GM12878 (cell line): Measurements from ENCODE around the gene SLC4A2.

Experiments
- ETV6 ChIP-seq, 2 experiments: fragments of 450-650 bp in 1 of 2; IDR thresholded peaks in 1 of 2; conservative IDR thresholded peaks in 1 of 2; 2 replicates each; pipeline ENCODE4 v1.6.1; 2014; ENCODE audit warnings: antibody characterized with exemption in 1 of 2, borderline replicate concordance in 1 of 2, low read depth in 1 of 2, mild to moderate bottlenecking in 1 of 2, moderate library complexity in 1 of 2
- FOS ChIP-seq: IDR thresholded peaks from 3 replicates; pipeline ENCODE4 v1.6.1; 2011; ENCODE audit warnings: borderline replicate concordance; ENCODE audit not compliant: insufficient read length; ENCODE audit errors: extremely low read depth
- KAT2A ChIP-seq: conservative IDR thresholded peaks from 2 replicates; pipeline ENCODE4 v1.6.1; 2011; ENCODE audit warnings: low read depth, low read length; ENCODE audit not compliant: control insufficient read depth
- NRF1 ChIP-seq: conservative IDR thresholded peaks from 2 replicates; pipeline ENCODE4 v1.6.1; 2011; ENCODE audit warnings: mild to moderate bottlenecking, low read depth, low read length, improper control_type of control experiment
- SMC3 ChIP-seq: IDR thresholded peaks from 2 replicates; pipeline ENCODE4 v1.6.1; 2011; ENCODE audit warnings: low read length, improper control_type of control experiment, borderline replicate concordance
- TAF1 ChIP-seq: IDR thresholded peaks from 2 replicates; pipeline ENCODE4 v1.6.1; 2011; ENCODE audit warnings: mild to moderate bottlenecking, low read depth, low read length, borderline replicate concordance
- TF ChIP-seq, protein P1 (sequence below), 3 experiments: IDR thresholded peaks in 2 of 3; conservative IDR thresholded peaks in 1 of 3; 2 replicates each; pipeline ENCODE4 v1.5.1; 2011; ENCODE audit warnings: low read depth in 3 of 3, low read length in 3 of 3, mild to moderate bottlenecking in 3 of 3, control low read depth in 2 of 3, moderate library complexity in 2 of 3, inconsistent platforms in 1 of 3, mixed read lengths in 1 of 3; ENCODE audit not compliant: control insufficient read depth in 2 of 3, insufficient read depth in 1 of 3; ENCODE audit errors: extremely low read depth in 1 of 3
- TF ChIP-seq, protein P2 (sequence below): fragments of 450-650 bp; IDR thresholded peaks from 2 replicates; pipeline ENCODE4 v1.6.1; 2017; ENCODE audit warnings: mild to moderate bottlenecking, moderate library complexity

DNA sequence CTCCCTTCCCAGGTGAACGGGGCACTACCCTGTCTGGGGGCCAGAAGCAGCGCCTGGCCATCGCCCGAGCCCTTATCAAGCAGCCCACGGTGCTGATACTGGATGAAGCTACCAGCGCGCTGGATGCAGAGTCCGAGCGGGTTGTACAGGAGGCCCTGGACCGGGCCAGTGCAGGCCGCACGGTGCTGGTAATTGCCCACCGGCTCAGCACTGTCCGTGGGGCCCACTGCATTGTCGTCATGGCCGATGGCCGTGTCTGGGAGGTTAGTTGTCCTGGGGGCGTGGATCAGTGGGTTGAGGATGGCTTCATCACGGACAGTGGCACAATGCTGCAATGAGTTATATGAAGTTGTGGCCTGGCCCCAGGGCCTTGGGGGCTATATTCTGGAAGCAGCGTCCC is 15.4 kb upstream of the SLC4A2 start:
- TF ChIP-seq, protein P1, sequence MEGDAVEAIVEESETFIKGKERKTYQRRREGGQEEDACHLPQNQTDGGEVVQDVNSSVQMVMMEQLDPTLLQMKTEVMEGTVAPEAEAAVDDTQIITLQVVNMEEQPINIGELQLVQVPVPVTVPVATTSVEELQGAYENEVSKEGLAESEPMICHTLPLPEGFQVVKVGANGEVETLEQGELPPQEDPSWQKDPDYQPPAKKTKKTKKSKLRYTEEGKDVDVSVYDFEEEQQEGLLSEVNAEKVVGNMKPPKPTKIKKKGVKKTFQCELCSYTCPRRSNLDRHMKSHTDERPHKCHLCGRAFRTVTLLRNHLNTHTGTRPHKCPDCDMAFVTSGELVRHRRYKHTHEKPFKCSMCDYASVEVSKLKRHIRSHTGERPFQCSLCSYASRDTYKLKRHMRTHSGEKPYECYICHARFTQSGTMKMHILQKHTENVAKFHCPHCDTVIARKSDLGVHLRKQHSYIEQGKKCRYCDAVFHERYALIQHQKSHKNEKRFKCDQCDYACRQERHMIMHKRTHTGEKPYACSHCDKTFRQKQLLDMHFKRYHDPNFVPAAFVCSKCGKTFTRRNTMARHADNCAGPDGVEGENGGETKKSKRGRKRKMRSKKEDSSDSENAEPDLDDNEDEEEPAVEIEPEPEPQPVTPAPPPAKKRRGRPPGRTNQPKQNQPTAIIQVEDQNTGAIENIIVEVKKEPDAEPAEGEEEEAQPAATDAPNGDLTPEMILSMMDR (IDR thresholded peaks at IDR 0.05 in 2 of 3, conservative IDR thresholded peaks at IDR 0.05 in 1 of 3; ENCODE audit: control insufficient read depth in 2 of 3, extremely low read depth in 1 of 3, insufficient read depth in 1 of 3, low read depth in 3 of 3, low read length in 3 of 3): no peak
- no peak for TF ChIP-seq SMC3
- TF ChIP-seq, protein P2, sequence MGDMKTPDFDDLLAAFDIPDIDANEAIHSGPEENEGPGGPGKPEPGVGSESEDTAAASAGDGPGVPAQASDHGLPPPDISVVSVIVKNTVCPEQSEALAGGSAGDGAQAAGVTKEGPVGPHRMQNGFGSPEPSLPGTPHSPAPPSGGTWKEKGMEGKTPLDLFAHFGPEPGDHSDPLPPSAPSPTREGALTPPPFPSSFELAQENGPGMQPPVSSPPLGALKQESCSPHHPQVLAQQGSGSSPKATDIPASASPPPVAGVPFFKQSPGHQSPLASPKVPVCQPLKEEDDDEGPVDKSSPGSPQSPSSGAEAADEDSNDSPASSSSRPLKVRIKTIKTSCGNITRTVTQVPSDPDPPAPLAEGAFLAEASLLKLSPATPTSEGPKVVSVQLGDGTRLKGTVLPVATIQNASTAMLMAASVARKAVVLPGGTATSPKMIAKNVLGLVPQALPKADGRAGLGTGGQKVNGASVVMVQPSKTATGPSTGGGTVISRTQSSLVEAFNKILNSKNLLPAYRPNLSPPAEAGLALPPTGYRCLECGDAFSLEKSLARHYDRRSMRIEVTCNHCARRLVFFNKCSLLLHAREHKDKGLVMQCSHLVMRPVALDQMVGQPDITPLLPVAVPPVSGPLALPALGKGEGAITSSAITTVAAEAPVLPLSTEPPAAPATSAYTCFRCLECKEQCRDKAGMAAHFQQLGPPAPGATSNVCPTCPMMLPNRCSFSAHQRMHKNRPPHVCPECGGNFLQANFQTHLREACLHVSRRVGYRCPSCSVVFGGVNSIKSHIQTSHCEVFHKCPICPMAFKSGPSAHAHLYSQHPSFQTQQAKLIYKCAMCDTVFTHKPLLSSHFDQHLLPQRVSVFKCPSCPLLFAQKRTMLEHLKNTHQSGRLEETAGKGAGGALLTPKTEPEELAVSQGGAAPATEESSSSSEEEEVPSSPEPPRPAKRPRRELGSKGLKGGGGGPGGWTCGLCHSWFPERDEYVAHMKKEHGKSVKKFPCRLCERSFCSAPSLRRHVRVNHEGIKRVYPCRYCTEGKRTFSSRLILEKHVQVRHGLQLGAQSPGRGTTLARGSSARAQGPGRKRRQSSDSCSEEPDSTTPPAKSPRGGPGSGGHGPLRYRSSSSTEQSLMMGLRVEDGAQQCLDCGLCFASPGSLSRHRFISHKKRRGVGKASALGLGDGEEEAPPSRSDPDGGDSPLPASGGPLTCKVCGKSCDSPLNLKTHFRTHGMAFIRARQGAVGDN: no peak
- no peak for TF ChIP-seq NRF1
- TF ChIP-seq FOS: no peak
- no peak for TF ChIP-seq KAT2A
- no peak for TF ChIP-seq ETV6 (conservative IDR thresholded peaks at IDR 0.05 in 1 of 2, IDR thresholded peaks at IDR 0.05 in 1 of 2; ENCODE audit: borderline replicate concordance in 1 of 2, low read depth in 1 of 2)
- TF ChIP-seq TAF1: no peak
